Activated CD4-positive, CD25-positive, alpha-beta regulatory T cell treated with anti-CD3 and anti-CD28 coated beads, Interleukin-2, amount 50 U/mL, for 16 hours (primary cell): ENCODE results near the gene GAB4.
"Not testable (repeated sequence)": the region's sequence is repeated elsewhere in the genome, so short reads cannot be mapped to it uniquely, and the experiment has no call there.

Source experiments
- DNase-seq: peaks from one replicate; pipeline ENCODE4 v3.0.0-alpha.2; 2020; ENCODE audit warnings: low read depth, low spot score

GAB4 gene

GRCh38 chr22:17007852-17008731 is at the start of gene GAB4:
Gene GAB4, minus strand, starts transcription at chr22:17008222. Its CDS starts 108 bp downstream, at chr22:17008114.
- DNase-seq = no peak

- DNase-seq = no peak
These were observed 48.8 kb upstream of the GAB4 start for GRCh38 chr22:17056807-17057206.

DNA sequence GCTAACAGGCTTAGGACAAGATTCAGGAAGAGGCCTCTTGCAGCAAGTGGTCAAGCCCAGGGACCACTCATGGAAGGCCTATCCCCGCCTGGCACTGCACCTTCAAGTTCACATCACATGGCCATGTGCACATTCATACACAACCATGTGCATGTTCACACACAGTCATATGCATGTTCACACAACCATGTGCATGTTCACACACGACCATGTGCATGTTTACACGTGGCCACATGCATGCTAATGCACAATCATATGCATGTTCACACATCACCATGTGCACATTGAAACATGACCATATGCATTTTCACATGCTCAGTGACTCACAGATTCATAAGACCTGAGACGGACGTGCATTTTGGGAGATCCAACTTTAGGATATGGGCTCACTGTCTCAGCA is 48.0 kb upstream of the GAB4 start:
- DNase-seq = no peak

DNA sequence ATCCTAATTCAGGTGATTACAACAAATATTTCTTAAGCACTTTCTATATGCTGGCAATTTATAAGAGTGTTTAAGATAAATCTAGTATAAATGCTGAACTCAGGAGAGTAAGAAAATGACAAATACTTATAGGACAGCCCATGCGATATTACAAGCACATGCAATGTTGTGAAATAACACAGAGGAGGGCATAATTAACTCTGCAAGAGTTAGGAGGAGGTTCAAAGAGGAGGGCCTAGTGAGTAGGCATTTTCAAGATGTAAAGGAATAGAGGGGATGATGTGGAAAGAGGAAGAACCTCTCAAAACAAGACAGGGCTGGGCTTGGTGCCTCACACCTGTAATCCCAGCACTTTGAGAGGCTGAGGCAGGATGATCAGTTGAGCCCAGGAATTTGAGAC is 39.6 kb upstream of the GAB4 start:
- no peak for DNase-seq

DNA sequence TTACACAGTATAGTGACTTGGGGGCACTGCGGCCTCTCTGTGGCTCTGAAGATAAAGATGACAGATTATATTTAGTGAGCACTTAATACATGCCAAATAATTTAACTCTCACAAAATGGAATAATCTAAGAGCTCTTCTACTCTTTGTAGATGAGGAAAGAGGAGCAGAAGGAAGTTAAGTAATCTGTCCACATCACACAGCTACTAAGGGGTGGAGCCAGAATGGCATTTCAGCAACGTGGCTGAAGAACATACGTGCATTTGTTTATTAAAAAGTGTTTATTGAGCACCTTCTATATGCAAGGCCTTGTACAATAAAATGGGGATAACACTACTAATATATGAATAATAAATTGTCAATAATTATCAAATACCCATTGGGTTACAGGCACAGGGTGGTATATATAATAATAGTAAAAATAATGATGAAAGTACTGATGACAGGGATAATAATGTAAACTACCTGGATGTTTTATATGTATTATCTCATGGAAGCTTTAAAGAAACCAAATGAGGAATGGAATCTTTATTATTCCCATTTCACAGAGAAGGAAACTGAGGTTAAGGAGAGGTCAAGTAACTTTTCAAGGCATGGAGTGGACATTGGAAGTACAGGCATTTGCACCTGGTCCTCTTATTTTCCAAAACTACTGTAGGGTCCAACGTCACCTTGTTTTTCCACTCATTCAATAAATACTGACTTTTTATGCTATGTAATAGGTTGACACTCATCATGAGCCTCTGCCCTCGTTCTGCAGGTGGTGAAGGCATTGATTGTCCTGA is 38.7 kb upstream of the GAB4 start:
- DNase-seq = no peak

DNA sequence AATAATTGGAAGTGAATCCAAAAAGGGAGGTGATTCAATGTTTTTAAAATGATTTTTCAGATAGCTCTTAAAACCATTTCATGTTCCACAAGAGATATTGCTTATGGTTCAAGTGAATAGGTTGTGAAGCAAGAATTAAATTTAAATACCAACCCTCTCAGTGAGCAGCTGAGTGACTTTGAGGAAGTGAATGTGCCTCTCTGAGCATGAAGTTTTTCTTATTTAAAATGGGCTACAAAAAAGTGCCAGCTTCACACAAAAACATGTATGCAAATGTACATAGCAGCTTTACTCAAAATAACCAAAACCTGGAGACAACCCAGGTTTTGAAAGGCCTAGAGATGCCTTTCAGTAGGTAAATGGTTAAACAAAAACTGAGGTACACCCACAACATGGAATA is 35.5 kb upstream of the GAB4 start:
- DNase-seq = no peak

DNA sequence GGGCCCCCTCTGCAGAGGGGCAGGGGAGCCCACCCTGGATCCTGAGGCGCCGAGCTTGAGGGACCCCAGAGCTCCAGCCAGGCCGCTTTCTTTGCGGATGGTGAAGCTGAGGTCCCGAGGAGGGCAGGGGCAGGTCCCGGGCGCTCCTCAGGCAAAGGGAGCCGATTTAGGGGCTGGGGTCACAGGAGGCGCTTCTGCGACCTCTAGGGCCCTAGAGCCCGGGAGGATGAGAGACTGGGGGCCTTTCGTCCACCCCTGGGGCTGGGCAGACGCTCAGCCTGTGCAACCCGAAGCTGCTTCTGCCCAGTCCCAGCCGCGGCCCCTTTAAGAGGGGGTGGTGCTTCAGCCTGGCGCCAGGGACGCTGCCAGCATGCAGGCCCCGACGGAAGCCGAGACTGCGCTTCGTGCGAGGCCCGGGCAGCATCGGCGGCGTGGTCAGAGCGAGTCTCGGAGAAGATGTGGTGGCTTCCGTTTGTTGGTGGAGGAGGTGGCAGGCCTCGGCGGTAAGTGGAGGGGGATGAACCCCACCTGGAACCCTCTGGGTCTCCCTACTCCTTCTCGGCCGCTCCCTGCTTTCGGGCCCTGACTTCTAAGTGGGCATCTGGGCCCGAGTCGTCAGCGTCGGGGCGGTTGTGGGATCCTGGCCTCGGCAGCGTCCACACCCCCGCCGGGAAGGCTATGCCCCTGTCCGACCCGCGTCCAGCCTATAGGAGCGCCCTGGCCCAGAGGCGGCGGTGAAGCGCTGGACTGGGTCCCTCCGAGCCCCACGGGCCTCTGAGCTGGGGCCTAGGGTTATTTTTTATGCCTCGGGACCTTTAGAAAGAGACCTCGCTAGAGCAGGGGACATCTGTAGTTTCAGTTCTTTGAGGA is 29.1 kb upstream of the GAB4 start:
- not testable (repeated sequence) for DNase-seq

DNA sequence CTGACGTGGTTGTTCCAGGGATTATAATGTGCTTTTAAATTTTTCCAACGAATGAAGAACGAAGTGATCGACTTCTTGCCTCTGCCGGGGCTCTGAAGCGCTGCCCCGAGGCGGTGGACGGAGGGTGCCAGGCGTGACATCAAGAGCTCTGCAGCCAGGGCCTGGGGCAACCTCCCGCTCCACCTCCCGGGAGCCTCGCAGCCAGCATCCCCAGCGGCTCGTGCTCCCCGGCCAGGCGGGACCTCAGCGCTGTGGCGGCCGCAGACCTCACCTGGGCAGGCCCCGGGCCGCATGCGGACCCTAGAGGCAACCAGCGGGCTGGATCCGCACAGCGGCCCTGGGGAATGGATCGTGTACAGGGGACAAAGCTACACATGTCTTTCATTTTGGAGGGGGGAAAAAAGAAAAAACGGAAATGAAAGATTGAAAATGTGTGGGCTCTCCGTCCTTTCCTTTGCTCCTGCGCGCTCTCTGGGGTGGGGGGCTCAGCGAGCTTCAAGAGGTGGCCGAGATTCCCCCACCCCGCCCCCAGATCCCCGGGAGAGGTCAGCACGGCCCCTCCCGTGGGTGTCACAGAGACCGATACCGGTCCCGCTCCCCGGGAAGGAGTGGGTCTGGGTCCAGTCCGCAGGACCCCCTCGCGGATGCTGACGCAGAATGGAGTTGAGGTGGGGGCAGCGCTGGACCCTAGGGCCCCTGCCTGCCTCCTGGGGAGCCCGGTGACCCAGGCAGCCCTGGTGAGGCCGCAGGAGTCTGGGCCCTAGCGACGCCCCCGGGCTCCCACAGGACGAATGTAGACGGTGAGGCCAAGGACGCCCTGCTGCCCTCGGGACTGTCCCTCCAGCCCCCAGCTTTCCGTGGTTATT is 28.2 kb upstream of the GAB4 start:
- not testable (repeated sequence) for DNase-seq

DNA sequence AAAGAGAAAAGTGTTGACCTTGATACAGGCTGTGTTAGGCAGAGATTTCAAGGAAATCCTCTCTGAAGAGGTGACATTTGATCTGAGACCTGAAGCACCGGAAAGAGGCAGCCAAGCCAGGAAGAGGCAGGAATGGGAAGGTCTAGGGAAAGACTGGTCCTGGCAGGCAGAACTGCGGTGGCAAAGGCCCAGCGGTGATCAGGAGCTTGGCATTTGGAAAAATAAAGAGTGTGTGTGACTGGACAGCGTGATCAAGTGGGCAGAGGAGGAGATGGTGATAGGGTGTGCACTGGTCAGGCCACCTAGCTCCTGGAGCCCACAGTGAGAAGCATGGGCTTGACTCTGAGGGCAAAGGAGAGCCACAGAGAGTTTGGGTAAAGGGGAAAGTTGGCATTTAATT is 27.2 kb upstream of the GAB4 start:
- DNase-seq = no peak

DNA sequence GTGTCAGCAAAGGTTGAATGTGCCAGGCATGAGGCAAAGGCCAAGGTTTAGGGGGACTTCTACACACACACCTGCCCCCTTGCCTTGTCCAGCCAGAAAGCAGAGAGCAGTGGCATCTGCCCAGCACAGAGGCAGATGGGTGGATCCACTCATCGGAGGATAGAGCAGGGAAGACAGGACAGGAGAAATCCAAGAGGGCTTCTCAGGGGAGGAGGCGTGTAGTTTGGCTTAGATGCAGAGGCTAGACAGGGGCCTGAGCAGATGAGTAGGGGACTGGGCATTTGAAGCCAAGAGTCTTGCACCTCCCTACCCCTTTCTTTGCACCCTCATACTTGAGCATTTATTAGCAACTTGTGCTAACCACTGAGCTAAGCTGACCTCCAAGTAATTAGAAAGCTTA is 26.5 kb upstream of the GAB4 start:
- DNase-seq = not testable (repeated sequence)

DNA sequence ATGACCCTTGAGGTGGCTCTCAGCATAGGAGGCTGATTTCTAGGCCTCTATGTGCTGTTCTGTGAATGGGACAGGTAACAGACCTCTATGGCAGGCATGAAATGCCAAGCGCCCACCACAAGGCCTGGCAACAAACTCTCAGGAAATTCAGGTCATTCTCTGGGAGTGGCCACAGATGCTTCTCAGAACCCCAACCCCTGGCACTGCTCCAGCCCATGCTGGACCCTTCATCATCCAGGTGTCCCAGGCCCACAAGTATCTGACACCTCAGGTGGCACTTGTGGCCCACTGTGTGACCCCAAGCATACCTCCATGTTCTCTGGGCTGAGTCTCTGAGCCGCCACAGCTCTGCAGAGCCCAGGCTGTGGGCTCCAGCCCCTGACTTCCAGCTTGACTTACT is 24.3 kb upstream of the GAB4 start:
- DNase-seq = not testable (repeated sequence)

GRCh38 chr22:17024380-17024779 is 16.4 kb upstream of the GAB4 start:
- DNase-seq = not testable (repeated sequence)

DNA sequence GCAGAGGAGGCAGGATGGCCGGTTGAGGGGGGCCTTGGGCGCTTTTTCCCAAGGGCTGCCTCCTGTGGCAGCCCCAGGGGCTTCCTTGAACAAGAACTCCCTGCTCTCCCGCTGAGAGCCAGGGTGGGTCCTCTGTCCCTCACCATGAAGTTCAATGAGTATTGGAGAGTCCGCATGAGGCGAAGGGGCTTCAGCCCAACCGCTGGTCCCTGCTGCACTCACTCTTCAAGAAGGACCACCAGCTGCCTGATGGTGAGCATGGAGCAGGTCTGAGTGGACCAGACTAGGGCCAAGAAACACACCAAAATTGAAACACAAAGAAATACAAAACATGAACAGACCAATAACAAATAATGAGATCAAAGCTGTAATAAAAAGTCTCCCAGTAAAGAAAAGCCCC is 7.5 kb upstream of the GAB4 start:
- DNase-seq = not testable (repeated sequence)

DNA sequence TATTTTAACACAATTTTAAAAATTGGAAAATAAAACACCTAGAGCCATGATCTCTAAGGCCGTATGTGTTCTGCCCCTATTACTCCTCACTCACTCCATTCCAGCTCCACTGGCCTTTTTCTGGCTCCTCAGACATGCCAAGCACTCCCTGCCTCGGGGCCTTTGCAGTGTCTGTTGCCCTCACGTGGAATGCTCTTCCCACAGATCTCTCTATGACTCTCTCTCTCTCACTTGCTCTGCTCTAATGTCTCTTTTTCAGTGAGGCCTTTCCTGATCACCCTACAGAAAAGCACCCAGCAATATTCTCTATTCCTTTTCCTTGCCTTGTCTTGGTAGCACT is 6.0 kb upstream of the GAB4 start:
- DNase-seq = not testable (repeated sequence)

GRCh38 chr22:17013396-17014100 is 5.5 kb upstream of the GAB4 start:
- DNase-seq = no peak

DNA sequence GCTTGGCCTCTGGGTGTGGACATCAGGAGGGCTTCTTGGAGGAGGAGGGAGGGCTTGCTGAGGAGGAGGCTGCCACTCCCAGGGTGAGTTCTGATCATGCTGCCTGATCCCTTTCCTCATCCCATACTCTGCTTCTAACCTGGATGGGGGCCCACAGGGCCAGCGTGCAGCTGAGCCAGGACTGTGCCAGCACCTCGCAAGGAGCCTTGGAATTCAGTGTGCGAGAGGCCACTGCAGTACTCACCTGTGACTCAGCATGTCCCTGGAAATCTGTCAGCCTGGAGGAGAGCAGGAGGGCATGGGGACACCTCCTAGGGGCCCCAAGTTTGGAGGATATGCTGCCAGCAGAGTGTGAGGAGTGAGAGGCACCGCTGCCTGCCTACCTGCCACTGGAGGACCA is 4.2 kb upstream of the GAB4 start:
- DNase-seq = no peak

- no peak for DNase-seq
These were observed 1.7 kb upstream of the GAB4 start for GRCh38 chr22:17009640-17010291.

DNA sequence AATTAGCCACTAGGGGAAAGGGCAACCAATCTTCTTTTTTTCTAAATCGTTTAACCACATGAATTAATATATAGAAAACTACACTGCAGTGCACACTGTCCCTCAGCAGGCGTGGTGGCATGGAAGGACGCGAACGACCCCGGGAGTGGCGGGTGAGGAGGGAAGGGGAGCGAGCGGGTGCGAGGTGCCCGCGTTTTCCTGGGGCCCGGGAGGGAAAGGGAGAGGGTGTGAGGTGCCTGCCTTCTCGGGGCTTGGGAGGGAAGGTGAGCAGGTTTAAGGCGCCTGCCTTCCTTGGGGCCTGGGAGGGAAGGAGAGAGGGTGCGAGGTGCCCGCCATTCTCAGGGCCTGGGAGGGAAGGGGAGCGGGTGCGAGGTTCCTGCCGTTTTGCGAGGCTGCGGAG is 765 bp downstream of the GAB4 start:
- DNase-seq = no peak

- no peak for DNase-seq
These were observed 18.1 kb downstream of the GAB4 start for GRCh38 chr22:16989915-16990314.

DNA sequence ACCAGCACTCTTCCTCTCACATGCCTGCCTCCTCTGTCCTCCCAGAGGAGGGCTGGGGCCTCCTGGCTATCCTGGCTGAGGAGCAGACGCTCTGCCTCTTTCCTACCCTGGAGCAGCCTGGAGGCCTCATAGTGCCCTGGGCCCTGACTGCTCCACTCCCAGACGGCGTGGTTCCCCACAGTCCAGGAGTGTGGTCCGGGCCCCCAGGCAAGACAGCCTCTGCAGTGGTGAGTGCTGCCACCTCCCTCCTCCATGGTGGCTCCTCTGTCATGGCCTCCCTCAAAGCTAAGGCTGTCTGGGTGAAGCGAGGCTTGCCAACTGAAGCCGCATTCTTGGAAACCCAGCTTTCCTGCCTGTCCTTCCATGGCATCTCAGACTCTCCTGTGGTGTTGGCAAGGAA is 19.8 kb downstream of the GAB4 start:
- DNase-seq = no peak
